Non-pigmented ciliary epithelial cell (primary cell): Measurements from ENCODE around the gene TMEM240.

Experiments
- DNase-seq: peaks from one replicate; pipeline ENCODE4 v3.0.0-alpha.2; 2010; ENCODE audit warnings: low read depth

The TMEM240 gene

GRCh38 chr1:1540090-1540817, at the start of gene TMEM240:
TSS of gene TMEM240 (minus strand) at chr1:1540624. CDS start at chr1:1540346, 278 bp downstream.
- no peak for DNase-seq

GRCh38 chr1:1583347-1584010, 43.1 kb upstream of the TMEM240 start:
- DNase-seq: no peak

- no peak for DNase-seq
These were observed 42.3 kb upstream of the TMEM240 start for GRCh38 chr1:1582585-1583346.

GRCh38 chr1:1578371-1578940, 38.0 kb upstream of the TMEM240 start:
- DNase-seq: no peak

- DNase-seq: no peak
These were observed 37.1 kb upstream of the TMEM240 start for GRCh38 chr1:1577367-1578011.

GRCh38 chr1:1574721-1575537, 34.5 kb upstream of the TMEM240 start, which contains the start of gene SSU72:
TSS of gene SSU72 (minus strand) at chr1:1574863. CDS start at chr1:1574557, 306 bp downstream.
- peak; percentile 55 for DNase-seq

GRCh38 chr1:1573843-1574720, 33.7 kb upstream of the TMEM240 start:
- no peak for DNase-seq

- no peak for DNase-seq
These were observed 28.9 kb upstream of the TMEM240 start for GRCh38 chr1:1569341-1569740.

GRCh38 chr1:1567891-1568291, 27.5 kb upstream of the TMEM240 start:
- no peak for DNase-seq

- no peak for DNase-seq
These were observed 26.9 kb upstream of the TMEM240 start for GRCh38 chr1:1567152-1567875.

- no peak for DNase-seq
These were observed 24.9 kb upstream of the TMEM240 start for GRCh38 chr1:1565340-1565739.

GRCh38 chr1:1564268-1564667, 23.8 kb upstream of the TMEM240 start:
- DNase-seq: no peak

- no peak for DNase-seq
These were observed 23.3 kb upstream of the TMEM240 start for GRCh38 chr1:1563688-1564087.

GRCh38 chr1:1562556-1563195, 22.3 kb upstream of the TMEM240 start:
- DNase-seq: no peak

GRCh38 chr1:1561801-1562470, 21.5 kb upstream of the TMEM240 start:
- no peak for DNase-seq

GRCh38 chr1:1560178-1560577, 19.8 kb upstream of the TMEM240 start:
- no peak for DNase-seq

GRCh38 chr1:1559066-1559465, 18.6 kb upstream of the TMEM240 start:
- no peak for DNase-seq

GRCh38 chr1:1558591-1558990, 18.2 kb upstream of the TMEM240 start:
- DNase-seq: no peak
